Esophagus muscularis mucosa (tissue), 3 donors: Measurements from ENCODE around the gene TUB.

Experiments used
- CTCF ChIP-seq, 3 experiments: fragments of 200-600 bp in 2 of 3; fragments of 450-650 bp in 1 of 3; sonication (generic) in 2 of 3; IDR thresholded peaks; one replicate each; pipeline ENCODE4 v1.5.1; 2017 to 2019; ENCODE audit warnings: antibody characterized with exemption in 3 of 3, mild to moderate bottlenecking in 2 of 3, moderate library complexity in 1 of 3
- POLR2A ChIP-seq: fragments of 450-650 bp; IDR thresholded peaks from one replicate; pipeline ENCODE4 v1.6.1; 2017; ENCODE audit warnings: antibody characterized with exemption, moderate library complexity, mild to moderate bottlenecking, low read depth

GRCh38 chr11:8082391-8083087 is 1.5 kb downstream of the TUB start:
- no peak for TF ChIP-seq POLR2A
- no peak for TF ChIP-seq CTCF (IDR thresholded peaks at IDR 0.05)
